ENCODE measurements around the gene OR4K1. TPM values are rescaled to one million over a fixed set of nuclear protein-coding genes. Genes with fewer than 3 reads are reported as not detected.

OR4K1 gene
- total RNA-seq, 1 donor from 2014 or later = not detected

Other genes starting within 250 kb of the OR4K1 start
- gene OR11H2, start 217.0 kb upstream of the OR4K1 start, total RNA-seq = not detected
- not detected for gene OR4Q3, start 187.3 kb upstream of the OR4K1 start, total RNA-seq
- not detected for gene OR4M1, start 157.4 kb upstream of the OR4K1 start, total RNA-seq
- gene OR4N2, start 127.1 kb upstream of the OR4K1 start, total RNA-seq = not detected
- gene OR4K2, start 55.8 kb upstream of the OR4K1 start, total RNA-seq = not detected
- not detected for gene OR4K5, start 10.3 kb upstream of the OR4K1 start, total RNA-seq
- gene OR4K15, start 44.7 kb downstream of the OR4K1 start, total RNA-seq = not detected
- not detected for gene OR4Q2, start 71.2 kb downstream of the OR4K1 start, total RNA-seq
- not detected for gene OR4K14, start 88.4 kb downstream of the OR4K1 start, total RNA-seq
- gene OR4K13, start 105.1 kb downstream of the OR4K1 start, total RNA-seq = not detected
- gene OR4L1, start 129.1 kb downstream of the OR4K1 start, total RNA-seq = not detected
- not detected for gene OR4K17, start 179.8 kb downstream of the OR4K1 start, total RNA-seq
- not detected for gene OR4N5, start 207.9 kb downstream of the OR4K1 start, total RNA-seq